B cell (primary cell): ENCODE data around the gene SPPL2B.

Source experiments
- EZH2 ChIP-seq: IDR thresholded peaks from 2 replicates; pipeline ENCODE4 v1.6.1; 2012; ENCODE audit warnings: borderline replicate concordance, low read depth, mild to moderate bottlenecking, moderate library complexity, low read length; ENCODE audit not compliant: insufficient read depth, poor library complexity, severe bottlenecking
- TF ChIP-seq, protein P1 (sequence below): fragments of 200-600 bp; IDR thresholded peaks from one replicate; pipeline ENCODE4 v1.8.0; 2022; ENCODE audit warnings: antibody characterized with exemption, mild to moderate bottlenecking

DNA sequence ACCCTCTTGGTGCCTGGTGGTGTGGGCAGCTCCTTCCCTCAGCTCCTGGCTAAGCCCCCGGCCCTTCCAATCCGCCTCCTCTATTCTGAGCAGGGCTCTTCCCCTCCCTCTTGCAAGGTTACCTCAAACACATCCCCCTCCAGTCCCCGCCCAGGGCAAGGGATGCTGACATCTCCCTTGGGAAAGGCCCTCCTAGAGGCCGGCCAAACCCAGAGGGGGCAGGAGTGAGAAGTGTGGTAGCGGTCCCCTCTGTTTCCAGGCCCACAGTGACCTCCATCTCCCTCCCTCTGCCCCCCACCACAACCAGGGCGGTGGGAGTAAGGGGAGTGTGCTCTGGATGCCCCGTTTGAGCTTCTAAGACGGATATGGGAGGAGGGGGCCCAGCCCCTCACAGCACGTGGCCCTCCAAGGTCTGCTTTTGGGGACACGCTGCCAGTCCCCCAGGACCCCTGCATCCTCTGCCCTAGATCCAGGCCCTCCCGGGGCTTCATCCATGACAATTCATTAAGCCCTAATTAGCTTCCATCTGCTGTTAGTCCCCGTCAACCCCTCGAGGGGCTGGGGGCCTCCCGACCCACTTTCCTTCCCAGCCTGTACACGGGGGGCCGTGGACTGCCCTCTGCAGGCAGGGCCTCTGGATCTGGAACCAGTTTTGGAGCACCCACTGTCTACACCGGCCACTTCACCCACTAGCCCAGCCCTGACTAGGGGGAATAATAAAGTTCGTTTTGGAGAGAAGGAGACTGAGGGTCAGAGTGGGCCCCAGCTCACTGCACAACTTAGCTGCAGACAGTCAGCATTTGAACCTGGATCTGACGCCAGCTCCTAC is 22.8 kb upstream of the SPPL2B start:
- TF ChIP-seq, protein P1, sequence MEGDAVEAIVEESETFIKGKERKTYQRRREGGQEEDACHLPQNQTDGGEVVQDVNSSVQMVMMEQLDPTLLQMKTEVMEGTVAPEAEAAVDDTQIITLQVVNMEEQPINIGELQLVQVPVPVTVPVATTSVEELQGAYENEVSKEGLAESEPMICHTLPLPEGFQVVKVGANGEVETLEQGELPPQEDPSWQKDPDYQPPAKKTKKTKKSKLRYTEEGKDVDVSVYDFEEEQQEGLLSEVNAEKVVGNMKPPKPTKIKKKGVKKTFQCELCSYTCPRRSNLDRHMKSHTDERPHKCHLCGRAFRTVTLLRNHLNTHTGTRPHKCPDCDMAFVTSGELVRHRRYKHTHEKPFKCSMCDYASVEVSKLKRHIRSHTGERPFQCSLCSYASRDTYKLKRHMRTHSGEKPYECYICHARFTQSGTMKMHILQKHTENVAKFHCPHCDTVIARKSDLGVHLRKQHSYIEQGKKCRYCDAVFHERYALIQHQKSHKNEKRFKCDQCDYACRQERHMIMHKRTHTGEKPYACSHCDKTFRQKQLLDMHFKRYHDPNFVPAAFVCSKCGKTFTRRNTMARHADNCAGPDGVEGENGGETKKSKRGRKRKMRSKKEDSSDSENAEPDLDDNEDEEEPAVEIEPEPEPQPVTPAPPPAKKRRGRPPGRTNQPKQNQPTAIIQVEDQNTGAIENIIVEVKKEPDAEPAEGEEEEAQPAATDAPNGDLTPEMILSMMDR: no peak
- no peak for TF ChIP-seq EZH2
